HG03097 (cell line): ENCODE data around the gene TPK1.

Source experiments
- ATAC-seq: cut with Tn5 transposase; IDR thresholded peaks from one replicate; pipeline ENCODE4 v1.9.1; 2021; ENCODE audit not compliant: unreplicated experiment, low FRiP score

TPK1 gene

DNA sequence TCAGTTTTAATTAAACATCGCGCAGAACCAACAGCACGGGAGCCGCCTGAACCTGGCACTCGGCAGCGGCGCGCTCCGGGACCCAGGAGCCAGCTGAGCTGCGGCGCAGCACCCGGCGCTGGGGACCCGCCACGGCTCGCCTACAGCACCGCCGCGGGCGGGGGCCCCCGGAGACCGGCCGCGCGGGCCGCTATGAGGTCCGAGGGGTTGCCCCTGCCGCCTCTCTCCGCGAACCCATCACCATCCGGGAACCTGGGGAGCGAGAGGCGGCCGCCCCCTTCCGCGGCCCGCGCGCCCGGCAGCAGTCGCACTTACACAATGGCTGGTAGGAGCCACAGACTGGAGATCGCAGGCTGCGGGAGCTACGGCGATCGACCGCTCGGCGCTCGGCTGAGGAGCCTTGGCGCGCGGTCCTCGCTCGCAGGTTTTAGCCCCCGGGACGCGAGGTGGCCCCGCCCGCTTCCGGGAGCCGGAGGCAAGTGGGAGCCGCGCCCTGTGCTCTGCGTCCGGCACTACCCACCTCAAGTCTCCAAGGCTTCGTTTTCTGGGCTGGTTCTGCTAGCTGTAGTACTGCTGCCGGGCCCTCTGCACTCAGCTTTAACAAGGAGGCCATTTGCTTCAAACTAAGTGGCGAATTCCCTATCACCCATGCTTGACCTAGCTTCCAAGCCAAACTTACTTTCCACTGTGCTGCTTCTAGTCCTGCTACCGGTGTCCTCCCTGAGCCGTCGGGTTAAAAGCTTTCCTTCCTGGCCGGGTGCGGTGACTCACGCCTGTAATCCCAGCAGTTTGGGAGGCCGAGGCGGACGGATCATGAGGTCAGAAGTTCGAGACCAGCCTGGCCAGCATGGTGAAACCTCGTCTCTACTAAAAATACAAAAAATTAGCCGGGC lies at the start of gene TPK1:
TPK1 (minus strand) TSS at position 402 of the 893 bp plus-strand sequence. CDS start 451 bp downstream, outside the sequence.
- ATAC-seq: peak; percentile 96

DNA sequence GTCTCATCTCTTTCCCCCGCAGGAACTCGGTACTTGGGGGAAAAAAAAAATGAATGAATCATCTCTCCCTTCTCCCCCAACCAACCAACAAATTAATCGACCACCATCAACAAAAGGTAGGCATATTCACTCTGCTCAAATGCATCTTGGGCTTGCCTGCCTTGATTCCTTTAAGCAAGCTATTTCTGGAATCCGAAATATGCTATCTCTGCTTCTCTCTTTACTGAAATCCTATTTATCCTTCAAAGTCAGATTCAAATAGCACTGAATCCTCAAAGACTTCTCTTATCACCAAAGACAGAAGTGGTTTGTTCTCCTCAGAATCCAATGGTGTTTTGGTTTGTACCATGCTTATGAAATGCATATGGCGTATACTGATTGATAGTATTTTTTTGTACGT lies 49.6 kb upstream of the TPK1 start:
- no peak for ATAC-seq

DNA sequence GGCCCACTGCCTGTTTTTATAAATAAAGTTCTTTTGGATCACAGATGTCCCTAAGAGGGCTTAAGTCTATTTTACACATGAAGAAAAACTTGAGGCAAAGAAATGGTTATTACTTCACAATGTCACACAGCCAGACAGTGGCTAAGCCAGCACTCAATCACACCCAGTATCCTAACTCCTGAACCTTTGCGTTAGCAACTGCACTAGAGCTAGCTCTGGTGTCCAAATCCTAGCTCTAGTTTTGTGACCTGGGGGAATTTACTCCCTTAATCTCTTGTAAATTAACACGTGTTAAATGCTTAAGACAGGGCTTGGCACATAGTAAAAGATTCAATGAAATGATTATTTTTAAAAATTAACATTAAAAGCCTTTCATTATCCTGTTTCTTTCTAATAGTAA lies 49.0 kb upstream of the TPK1 start:
- no peak for ATAC-seq

DNA sequence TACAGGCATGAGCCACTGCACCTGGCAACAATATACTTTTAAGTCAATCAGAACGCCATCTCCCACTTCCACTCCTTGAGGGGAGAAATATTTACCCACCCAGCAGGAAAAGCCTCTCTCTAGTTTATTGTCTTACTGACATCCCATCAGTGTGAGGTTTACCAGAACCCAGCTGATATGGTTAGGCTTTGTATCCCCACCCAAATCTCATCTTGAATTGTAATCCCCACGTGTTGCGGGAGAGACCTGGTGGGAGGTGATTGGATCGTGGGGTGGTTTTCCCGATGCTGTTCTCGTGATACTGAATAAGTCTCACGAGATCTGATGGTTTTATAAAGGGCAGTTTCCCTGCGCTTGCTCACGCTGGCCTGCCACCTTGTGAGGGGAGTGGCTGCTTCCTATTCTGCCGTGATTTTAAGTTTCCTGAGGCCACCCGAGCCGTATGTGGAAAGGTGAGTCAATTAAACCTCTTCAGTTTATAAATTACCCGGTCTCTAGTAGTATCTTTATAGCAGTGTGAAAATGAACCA lies 37.5 kb upstream of the TPK1 start:
- no peak for ATAC-seq

DNA sequence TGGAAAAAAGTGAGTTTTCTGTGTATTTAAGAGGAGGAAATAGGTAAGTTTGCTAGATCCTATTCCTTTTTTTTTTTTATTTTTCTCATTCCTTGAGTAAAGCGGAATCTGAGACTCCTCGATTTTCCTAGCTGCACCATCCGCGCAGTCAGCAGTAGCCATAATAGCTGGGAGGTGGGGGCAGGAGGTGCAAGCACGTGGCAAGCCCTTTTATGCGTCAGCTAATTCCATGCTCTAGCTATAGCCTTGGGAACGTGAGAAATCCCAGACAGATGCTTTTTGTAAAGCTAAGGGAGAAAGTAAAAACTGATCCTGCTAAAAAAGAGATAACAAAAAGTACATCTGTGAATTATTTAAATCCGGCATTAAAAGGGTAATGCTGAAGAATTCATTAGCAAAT lies 33.2 kb upstream of the TPK1 start:
- ATAC-seq: no peak

DNA sequence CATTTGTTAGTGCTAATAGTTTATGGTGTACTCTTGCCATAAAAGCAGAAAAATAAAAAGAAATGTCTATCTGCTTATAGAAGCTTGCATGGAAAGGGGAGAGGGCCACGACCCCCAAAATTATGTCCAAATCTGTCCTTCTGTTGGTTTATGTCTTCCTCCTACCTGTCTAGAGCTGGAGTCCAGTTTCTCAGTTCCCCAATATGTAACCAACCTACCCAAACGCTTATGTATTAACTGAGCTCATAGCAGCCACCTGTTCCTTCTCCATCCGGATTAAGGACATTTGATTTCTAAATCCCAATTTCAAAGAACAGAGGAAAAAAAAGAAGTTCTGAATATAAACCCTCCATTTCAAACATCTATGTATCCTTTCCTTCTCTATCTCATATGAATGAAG lies 30.3 kb upstream of the TPK1 start:
- no peak for ATAC-seq

DNA sequence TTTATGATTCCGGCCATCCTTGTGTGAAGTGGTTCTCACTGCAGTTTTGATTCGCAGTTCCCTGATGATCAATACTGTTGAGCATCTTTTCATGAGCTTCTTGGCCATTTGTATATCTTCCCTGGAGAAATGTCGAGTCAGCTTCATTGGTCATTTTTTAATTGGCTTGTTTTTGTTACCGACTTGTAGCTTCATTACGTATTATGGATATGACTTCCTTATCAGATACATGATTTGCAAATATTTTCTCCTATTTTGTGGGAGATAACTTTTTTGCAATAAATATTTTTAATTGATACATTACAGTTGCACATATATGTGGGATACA lies 27.4 kb upstream of the TPK1 start:
- no peak for ATAC-seq

DNA sequence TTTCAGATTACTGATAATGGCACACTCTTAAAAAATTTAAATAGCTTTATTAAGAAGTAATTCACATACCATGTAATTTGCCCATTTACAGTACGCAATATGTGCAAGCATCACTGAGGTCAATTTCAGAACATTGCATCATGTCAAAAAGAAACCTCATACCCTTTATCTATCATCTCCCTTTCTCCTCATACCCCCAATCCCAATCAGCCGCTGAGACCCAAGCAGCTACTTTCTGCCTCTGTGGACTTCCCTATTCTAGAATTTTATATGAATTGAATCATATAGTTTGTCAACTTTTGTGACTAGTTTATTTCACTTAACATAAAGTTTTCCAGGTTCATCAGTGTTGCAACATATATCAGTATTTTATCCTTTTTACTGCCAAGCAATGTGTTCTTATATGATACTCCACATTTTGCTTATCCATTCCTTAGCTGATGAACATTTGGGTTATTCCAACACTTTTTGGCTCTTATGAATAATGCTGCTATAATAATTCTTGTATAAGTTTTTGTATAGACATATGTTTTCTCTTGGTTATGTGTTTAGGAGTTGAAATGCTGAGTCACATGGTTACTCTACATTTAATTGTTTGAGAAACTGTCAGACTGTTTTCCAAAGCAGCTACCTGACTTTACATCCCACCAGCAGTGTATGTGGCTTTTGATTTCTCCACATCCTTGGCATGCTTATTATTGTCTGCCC lies 26.9 kb upstream of the TPK1 start:
- ATAC-seq: no peak

DNA sequence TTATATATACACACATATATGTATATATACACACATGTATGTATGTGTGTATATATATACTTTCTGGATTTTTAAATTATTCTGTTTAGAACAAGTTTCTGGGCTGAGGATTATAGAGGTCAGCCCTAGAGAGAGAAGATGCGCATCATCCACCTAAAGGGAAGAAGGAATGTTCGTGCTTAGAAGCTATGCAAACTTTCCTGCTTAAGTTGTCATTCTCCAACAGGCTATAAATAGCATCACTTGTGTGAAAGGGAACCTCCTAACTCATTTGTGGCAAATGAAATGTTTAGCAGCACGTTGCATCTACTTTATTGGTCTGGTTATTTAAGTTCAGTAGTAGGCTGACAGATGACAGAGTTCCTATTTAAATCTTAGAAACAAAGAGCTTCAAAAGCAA lies 23.9 kb upstream of the TPK1 start:
- no peak for ATAC-seq

DNA sequence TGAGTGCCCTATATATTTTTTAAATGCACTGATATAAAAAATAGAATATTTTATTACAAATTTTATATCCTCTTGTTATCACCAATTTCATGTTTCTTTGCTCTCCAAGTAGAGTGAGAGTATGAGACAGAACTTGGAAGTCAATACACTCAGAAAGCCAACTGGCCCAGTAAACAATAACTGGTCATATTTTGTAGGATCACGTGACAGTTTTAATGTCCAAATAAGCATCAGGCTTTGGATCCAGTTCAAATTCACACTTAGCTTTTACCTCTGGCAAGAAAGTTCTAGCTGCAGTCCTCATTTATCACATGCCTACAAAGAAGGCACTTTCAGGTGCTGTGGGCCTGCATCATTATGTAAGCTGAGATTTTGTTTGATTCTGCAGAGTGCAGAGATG lies 21.6 kb upstream of the TPK1 start:
- no peak for ATAC-seq

DNA sequence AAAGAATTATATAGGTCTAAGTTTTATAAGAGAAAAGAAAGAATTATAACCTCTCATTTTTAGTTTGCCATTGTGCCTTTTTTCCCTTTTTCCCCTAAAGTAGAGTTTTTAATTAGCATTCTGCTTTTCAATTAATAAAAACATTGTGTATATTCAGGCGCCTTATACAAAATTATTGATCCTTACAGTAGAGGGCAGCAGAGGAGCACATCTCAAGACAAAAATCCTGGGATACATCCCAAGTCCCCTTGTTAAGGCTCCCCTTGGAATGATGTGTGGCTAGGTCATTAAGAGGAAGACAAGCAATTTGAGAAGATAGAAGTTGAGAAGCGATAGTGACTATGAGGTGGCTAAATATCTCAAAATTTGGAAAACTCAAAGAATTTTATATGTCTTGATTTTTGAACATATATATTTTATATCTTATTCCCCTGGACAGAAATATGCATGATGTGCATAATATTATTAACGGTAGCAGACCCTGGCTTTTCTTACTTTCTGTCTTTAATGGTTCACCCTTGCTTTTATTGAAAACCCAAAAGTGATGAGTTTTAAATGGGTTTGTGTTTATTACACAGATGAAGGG lies 19.1 kb upstream of the TPK1 start:
- ATAC-seq: no peak

DNA sequence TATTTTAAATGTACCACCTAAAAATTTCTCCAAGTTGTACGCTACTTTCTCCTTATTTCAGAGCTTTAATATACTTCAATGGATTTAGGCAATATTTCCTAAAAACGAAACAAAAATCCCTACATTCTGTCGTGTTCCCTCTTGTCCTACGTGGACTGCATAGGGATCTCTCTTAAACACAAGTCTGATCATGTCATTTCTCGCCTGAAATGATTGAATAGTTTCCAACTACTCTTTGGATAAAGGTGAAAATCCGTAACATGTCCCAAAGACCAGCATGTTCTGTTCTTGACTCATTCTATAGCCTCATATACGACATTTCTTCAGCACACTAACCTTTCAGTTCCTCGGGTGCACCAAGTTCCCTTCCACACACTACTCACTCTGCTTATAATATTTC lies 17.7 kb upstream of the TPK1 start:
- no peak for ATAC-seq

DNA sequence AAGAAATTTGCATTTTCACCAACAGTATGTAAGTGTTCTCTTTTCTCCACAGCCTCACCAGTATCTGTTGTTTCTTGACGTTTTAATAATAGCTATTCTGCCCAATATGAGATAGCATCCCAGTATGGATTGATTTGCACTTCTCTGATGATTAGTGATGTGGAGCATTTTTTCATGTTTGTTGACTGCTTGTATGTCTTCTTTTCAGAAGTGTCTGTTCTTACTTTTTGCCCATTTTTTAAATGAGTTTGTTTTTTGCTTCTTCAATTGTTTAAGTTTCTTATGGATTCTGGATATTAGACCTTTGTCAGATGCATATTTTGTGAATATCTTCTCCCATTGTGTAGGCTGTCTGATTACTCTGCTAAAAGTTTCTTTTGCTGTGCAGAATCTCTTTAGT lies 12.2 kb upstream of the TPK1 start:
- ATAC-seq: no peak

DNA sequence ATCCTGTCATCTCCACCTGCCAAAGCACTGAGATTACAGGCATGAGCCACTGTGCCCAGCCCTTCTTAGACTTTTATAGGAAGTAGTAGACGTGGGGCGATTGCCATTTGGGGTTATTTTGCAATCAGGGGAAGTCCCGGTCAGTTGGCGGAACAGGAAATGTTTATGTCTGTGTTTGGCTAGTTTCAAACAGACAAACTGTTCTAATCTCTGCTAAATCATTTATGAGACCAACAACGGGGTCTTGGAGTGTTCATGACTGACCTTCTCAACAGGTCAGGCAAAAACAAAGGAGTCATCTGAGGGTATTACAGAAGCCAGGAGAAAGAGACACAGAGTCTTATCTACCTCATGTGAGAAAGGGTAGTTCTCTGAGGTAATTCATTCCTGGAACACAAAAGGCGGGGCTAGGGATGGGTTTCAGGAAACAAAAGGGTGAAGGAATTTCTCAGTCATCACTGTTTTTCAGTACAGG lies 6.6 kb upstream of the TPK1 start:
- ATAC-seq: peak; percentile 92

DNA sequence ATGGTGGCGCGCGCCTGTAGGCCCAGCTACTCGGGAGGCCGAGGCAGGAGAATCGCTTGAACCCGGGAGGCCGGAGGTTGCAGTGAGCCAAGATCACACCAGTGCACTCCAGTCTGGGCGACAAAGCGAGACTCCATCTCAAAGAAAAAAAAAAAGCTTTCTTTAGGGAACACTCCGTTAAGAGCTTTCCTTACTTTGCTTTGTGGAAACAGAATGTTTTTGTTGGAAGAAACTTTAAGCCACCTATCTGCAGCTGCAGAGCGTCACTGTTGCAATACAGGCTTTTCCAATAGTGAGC lies 641 bp upstream of the TPK1 start:
- no peak for ATAC-seq

DNA sequence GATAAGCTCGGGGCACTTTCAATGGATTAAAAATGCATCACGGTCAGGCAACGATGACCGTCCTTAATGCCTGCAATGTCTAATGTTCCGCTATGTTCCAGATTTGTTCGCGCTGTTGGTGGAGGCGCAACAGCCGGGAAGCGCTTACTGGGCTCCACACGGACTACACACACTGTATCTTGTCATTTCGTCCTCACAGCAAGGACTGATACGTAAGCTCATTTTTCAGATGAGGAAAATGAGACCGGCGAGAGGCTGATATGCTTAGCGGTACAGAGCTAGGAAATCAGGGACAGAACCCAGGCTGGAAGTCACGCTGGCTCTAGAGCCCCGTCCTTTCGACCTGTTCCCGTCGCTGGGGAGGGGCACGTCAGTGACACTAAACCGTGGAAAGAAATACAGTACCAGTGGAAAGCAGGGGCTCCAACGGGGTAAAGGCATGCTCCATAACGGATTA lies 670 bp downstream of the TPK1 start:
- ATAC-seq: peak; percentile 29

DNA sequence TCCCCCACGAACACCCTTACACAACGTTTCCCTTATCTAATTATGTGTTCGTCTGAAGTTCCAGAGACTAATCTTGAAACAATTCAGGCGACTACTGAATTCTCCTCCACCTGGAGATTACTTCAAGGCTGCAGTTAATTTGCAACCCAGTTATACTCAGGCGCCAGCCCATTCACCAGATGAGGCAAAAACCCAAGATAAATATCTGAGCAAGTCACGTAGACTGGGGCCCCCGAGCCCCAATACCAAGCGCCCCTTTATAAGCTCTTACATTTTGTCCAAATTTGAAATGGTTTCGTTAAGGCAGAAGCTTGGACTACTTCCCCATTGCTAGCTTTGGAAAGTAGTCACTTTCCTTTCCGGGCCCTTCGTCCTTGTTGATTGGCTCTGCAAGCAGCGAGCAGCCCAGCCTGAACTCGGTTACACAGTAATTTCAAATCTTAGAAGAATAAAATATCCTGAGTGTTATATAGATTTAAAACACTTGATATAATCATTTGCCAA lies 1.2 kb downstream of the TPK1 start:
- no peak for ATAC-seq

DNA sequence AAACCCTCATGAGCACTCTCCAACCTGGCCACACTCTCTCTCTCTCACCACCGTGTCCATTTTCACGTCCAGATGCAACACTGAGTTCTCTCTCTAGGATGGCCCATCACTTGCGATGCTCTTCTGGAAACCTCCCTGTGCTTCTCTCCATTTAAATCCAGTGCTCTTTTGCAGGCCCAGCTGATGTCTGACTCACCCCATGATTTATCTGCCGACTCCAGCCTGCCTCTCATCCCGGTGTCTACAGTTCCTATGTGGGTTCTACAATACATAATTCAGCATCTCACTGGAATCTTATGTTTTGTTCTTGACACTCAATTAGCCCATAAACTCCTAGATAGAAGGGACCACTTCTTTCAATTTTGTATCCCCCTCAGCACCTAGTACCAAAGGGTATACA lies 5.0 kb downstream of the TPK1 start:
- ATAC-seq: no peak

DNA sequence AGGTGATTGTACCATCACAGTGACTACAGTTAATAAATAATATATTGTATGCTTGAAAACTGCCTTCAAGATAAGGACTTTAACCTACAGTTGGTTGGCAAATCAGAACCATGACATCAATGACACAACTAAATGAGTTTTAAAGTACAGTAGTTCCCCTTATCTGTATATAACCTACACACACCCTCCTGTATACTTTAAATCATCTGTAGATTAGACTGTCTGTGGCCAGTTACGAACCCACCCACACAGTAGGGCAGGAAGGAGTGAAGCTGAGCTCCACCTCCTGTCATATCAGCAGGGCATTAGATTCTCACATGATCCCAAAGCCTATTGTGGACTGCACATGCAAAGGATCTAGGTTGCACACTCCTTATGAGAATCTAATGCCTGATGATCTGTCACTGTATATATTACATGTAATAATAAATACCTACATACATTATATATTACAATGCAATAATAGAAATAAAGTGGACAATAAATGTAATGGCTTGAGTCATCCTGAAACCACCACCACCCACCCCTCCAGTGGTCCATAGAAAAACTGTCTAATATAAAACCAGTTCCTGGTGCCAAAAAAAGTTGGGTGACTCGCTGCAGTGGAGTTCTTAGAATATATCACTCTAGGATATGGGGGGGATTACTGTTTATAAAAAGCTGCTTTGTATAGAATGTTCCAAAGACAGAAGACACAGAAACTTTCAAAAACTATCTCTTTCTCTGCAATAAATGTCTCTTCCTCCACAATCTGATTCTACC lies 5.6 kb downstream of the TPK1 start:
- ATAC-seq: no peak

DNA sequence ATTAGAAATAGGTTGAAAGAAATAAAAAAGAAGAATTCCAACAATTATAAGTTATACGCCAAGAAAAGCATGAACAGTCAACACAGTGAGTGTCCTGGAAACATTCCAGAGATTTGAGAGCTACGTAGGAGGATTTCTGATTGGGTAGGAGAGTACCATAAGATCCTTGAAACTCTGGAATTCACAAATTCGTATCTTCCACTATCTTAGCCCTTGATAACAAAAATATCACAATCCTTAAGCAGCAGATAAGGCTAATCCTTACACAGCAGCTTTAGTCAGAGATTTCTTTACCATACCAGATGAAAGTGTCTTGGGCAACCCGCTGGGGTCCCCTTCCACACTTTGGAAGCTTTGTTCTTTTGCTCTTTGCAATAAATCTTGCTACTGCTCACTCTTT lies 8.2 kb downstream of the TPK1 start:
- ATAC-seq: no peak

DNA sequence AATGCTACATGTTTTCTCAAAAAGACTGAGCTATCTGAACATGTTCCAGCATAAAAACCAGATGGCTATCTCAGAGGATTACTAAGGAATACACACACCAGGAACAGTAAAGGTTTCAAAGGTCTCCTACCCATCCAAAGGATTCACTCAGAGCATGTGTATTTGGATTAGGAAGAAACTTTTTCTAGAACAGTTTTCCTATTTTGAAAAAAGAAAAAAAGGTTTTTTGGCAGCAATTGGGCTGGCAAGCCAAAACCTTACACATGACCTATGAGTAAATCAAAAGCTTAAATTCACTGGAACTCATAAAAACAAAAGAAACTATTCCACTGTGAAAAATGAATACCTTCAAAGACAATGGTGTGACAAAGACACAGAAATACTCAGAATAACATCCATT lies 9.6 kb downstream of the TPK1 start:
- ATAC-seq: no peak
